Mucosa of rectum (tissue), 2 donors: ENCODE data around the gene PDE1C.

Experiments used
- H3K27ac ChIP-seq, 2 donors: one replicate each; pipeline ENCODE4 v1.7.0; 2013; ENCODE audit warnings: inconsistent platforms in 2 of 2, low read depth in 2 of 2, low read length in 2 of 2
- H3K27me3 ChIP-seq, 2 donors: one replicate each; pipeline ENCODE4 v1.7.0; 2013; ENCODE audit warnings: low read length in 2 of 2; ENCODE audit not compliant: control insufficient read depth in 2 of 2, insufficient read depth in 2 of 2
- H3K36me3 ChIP-seq, 2 donors: one replicate each; pipeline ENCODE4 v1.7.0; 2013; ENCODE audit warnings: low read length in 2 of 2; ENCODE audit not compliant: control insufficient read depth in 2 of 2, insufficient read depth in 2 of 2
- H3K4me1 ChIP-seq, 2 donors: one replicate each; pipeline ENCODE4 v1.7.0; 2013; ENCODE audit warnings: low read length in 2 of 2, mild to moderate bottlenecking in 1 of 2; ENCODE audit not compliant: control insufficient read depth in 2 of 2, insufficient read depth in 2 of 2
- H3K4me3 ChIP-seq, 2 donors: one replicate each; pipeline ENCODE4 v1.7.0; 2013; ENCODE audit warnings: low read length in 2 of 2
- H3K9ac ChIP-seq, 2 donors: one replicate each; pipeline ENCODE4 v1.7.0; 2013; ENCODE audit warnings: low read length in 2 of 2, low read depth in 1 of 2, mild to moderate bottlenecking in 1 of 2
- H3K9me3 ChIP-seq, 2 donors: one replicate each; pipeline ENCODE4 v1.7.0; 2013; ENCODE audit warnings: low read length in 2 of 2; ENCODE audit not compliant: control insufficient read depth in 2 of 2
- donor health status: healthy.
- donor health status: Normal muscosa, but diverticular disease.

The PDE1C gene

DNA sequence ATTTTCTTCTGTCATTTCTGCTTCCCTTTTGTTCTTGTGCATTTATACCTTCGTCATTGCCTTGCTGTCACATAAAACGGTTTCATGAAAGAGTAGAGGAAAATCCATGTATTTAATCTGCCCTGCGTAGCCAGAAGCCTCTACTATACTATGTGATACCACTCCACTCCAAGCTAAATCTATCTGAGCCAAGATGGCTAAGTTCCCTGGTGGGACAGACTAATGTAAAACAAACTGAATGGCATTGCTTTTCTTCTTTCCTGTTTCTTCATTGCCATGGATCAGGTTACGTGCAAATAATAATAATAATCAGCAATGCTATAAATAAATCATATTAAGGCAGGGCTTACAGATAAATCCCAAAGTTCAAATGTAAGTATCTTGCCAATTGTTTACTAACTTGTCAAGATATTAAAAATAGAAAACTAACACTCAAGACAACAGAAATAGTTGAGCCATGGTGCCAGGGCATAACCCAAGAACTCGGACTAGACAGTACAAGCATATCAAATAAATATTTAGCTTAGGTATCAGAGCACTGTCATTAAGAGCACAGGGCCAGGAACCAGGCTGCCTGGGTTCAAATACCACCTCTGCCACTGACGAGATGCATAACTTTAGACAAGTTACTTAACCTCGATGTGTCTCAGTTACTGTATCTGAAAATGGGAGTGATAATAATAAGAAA, 151.4 kb downstream of the PDE1C start:
- no peak overlapping the region for H3K9ac ChIP-seq
- H3K27ac ChIP-seq: no peak overlapping the region
- no peaks in the 10 kb centered on the region for H3K36me3 ChIP-seq
- no peaks in the 10 kb centered on the region for H3K27me3 ChIP-seq
- no peak overlapping the region for H3K4me3 ChIP-seq
- no peaks in the 10 kb centered on the region for H3K9me3 ChIP-seq
- no peaks in the 10 kb centered on the region for H3K4me1 ChIP-seq

- no peaks in the 10 kb centered on the region for H3K4me1 ChIP-seq
Observed at GRCh38 chr7:31917256-31917655, 153.0 kb downstream of the PDE1C start.

GRCh38 chr7:31910191-31910590, 160.0 kb downstream of the PDE1C start:
- Histone ChIP-seq H3K36me3 (no peaks in the 10 kb centered on the region), H3K27ac (no peak overlapping the region), H3K4me1 (no peaks in the 10 kb centered on the region), H3K9ac (no peak overlapping the region), H3K9me3 (no peaks in the 10 kb centered on the region), H3K4me3 (no peak overlapping the region), H3K27me3 (no peaks in the 10 kb centered on the region)

More at GRCh38 chr7:31917256-31917655, 153.0 kb downstream of the PDE1C start:
- no peaks in the 10 kb centered on the region for H3K36me3 ChIP-seq
- no peaks in the 10 kb centered on the region for H3K27me3 ChIP-seq
- no peaks in the 10 kb centered on the region for H3K9me3 ChIP-seq
- no peak overlapping the region for H3K4me3 ChIP-seq
- H3K27ac ChIP-seq: no peak overlapping the region
- no peak overlapping the region for H3K9ac ChIP-seq

- H3K27ac ChIP-seq: no peak overlapping the region
- no peaks in the 10 kb centered on the region for H3K4me1 ChIP-seq
Observed at GRCh38 chr7:31906479-31907171, 163.6 kb downstream of the PDE1C start.

DNA sequence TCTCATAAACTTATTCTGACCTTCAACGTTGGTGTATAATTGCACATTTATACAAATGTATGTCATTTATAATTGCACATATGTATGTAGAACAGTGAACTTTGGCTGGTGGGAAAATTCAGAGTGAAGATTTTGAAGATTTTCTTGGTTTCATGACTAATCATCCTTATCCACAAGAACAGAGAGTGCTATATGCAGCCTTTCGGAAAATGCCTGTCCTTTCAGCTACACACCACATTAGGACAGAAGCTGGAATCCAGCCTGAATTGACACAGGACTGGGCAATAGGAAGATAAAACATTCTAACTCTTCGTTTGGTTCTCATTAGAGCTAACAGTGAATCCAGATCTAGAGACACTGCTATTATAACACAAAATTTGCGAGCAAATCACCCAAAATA, 166.2 kb downstream of the PDE1C start:
- Histone ChIP-seq H3K36me3 (no peaks in the 10 kb centered on the region), H3K4me1 (no peaks in the 10 kb centered on the region), H3K27me3 (no peaks in the 10 kb centered on the region), H3K9me3 (no peaks in the 10 kb centered on the region), H3K4me3 (no peak overlapping the region), H3K27ac (no peak overlapping the region), H3K9ac (no peak overlapping the region)

More at GRCh38 chr7:31906479-31907171, 163.6 kb downstream of the PDE1C start:
- no peak overlapping the region for H3K9ac ChIP-seq
- H3K27me3 ChIP-seq: no peaks in the 10 kb centered on the region
- no peak overlapping the region for H3K4me3 ChIP-seq
- H3K36me3 ChIP-seq: no peaks in the 10 kb centered on the region
- no peaks in the 10 kb centered on the region for H3K9me3 ChIP-seq

DNA sequence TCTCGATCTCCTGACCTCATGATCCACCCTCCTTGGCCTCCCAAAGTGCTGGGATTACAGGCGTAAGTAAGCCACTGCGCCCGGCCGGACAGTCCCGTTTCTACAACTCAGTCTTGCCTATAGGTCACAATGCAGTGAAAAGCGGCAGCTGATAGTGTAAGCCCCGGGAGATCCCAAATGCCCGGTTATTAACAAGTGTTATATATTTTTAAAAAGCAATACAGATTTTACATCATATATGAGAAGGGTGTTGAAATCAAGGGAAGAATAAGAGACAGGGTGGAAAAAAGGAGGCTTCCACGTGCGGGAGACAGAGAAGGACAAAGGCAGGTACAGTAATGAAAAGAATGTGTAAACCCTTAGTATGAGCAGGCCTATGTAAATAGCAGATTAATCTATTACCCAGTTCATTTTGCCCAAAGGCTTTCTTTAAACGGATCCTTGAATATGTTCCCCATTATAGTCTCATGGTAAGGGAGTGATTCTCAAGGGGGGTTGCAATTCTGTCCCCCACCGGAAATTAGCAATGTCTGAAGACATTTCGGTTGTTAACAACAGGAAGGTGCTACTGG, 170.8 kb downstream of the PDE1C start:
- H3K9me3 ChIP-seq: no peaks in the 10 kb centered on the region
- no peak overlapping the region for H3K9ac ChIP-seq
- H3K36me3 ChIP-seq: no peaks in the 10 kb centered on the region
- no peaks in the 10 kb centered on the region for H3K27me3 ChIP-seq
- H3K4me1 ChIP-seq: no peaks in the 10 kb centered on the region
- no peak overlapping the region for H3K4me3 ChIP-seq
- H3K27ac ChIP-seq: no peak overlapping the region

GRCh38 chr7:31896925-31897324, 173.3 kb downstream of the PDE1C start:
- H3K9ac ChIP-seq: no peak overlapping the region
- H3K4me3 ChIP-seq: no peak overlapping the region
- no peaks in the 10 kb centered on the region for H3K36me3 ChIP-seq
- no peak overlapping the region for H3K27ac ChIP-seq
- H3K9me3 ChIP-seq: no peaks in the 10 kb centered on the region
- no peaks in the 10 kb centered on the region for H3K4me1 ChIP-seq
- H3K27me3 ChIP-seq: no peaks in the 10 kb centered on the region

GRCh38 chr7:31894308-31894707, 175.9 kb downstream of the PDE1C start:
- H3K9ac ChIP-seq: no peak overlapping the region
- H3K27me3 ChIP-seq: no peaks in the 10 kb centered on the region
- H3K4me1 ChIP-seq: no peaks in the 10 kb centered on the region
- H3K4me3 ChIP-seq: no peak overlapping the region
- H3K9me3 ChIP-seq: no peaks in the 10 kb centered on the region
- H3K36me3 ChIP-seq: no peaks in the 10 kb centered on the region
- no peak overlapping the region for H3K27ac ChIP-seq

DNA sequence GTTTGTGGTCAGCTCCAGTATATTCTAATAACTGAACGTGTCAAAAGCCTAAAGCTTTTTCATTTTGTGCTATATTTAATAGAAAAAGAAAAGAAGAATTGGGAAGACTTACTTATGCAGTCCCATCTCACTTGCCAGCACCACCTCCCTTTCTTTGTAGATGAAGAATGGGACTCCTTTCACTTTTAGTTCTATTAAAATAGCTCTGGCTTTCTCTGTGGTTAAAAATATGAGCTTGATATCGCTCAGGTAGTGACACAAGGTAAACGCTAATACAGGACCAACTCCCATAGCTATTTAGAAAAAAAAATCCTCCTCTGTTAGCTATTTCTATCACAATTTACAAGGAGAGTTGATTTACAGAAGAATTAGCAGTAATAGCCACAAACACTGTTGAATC, 176.8 kb downstream of the PDE1C start:
- H3K4me3 ChIP-seq: no peak overlapping the region
- H3K9ac ChIP-seq: no peak overlapping the region
- no peaks in the 10 kb centered on the region for H3K36me3 ChIP-seq
- H3K9me3 ChIP-seq: no peaks in the 10 kb centered on the region
- H3K4me1 ChIP-seq: no peaks in the 10 kb centered on the region
- no peak overlapping the region for H3K27ac ChIP-seq
- H3K27me3 ChIP-seq: no peaks in the 10 kb centered on the region

- Histone ChIP-seq H3K27ac (no peak overlapping the region), H3K4me1 (no peaks in the 10 kb centered on the region), H3K27me3 (no peaks in the 10 kb centered on the region), H3K9me3 (no peaks in the 10 kb centered on the region), H3K4me3 (no peak overlapping the region), H3K36me3 (no peaks in the 10 kb centered on the region), H3K9ac (no peak overlapping the region)
Observed at GRCh38 chr7:31892099-31892829, 177.9 kb downstream of the PDE1C start.
